OCI-LY1 (cell line): ENCODE data around the gene SCRN1.

Experiments
- CTCF ChIP-seq: fragments of 200-600 bp; sonication (generic), shearing (Covaris generic); IDR thresholded peaks from 2 replicates; pipeline ENCODE4 v1.5.1; 2017; ENCODE audit warnings: mild to moderate bottlenecking, antibody characterized with exemption, low read length, moderate library complexity, mixed read lengths
- EZH2 ChIP-seq: fragments of 200-600 bp; sonication (generic), shearing (Covaris generic); IDR thresholded peaks from 2 replicates; pipeline ENCODE4 v1.8.0; 2017; ENCODE audit warnings: borderline replicate concordance, mixed run types, mild to moderate bottlenecking, antibody characterized with exemption, low read length, moderate library complexity, mixed read lengths

GRCh38 chr7:29885626-29886025 lies 104.0 kb downstream of the SCRN1 start:
- TF ChIP-seq EZH2, result no peak
- no peak for TF ChIP-seq CTCF
